ENCODE measurements around the gene CARD6.
A peak's percentile ranks its signal among the peaks of the same experiment; 100 is the strongest.
"Not testable (repeated sequence)": the region's sequence is repeated elsewhere in the genome, so short reads cannot be mapped to it uniquely, and the experiment has no call there.

CARD6 gene

GRCh38 chr5:40841068-40841805 is at the start of gene CARD6:
Gene CARD6 (plus strand): TSS chr5:40841367. CDS start chr5:40841383, 16 bp downstream.
- DNase-seq: no peak

- no peak for DNase-seq
Observed at GRCh38 chr5:40791715-40792139, 49.4 kb upstream of the CARD6 start.

- DNase-seq: not testable (repeated sequence)
Observed at GRCh38 chr5:40792691-40793090, 48.5 kb upstream of the CARD6 start.

- DNase-seq: not testable (repeated sequence)
Observed at GRCh38 chr5:40794340-40794739, 46.8 kb upstream of the CARD6 start.

GRCh38 chr5:40794877-40795276 is 46.3 kb upstream of the CARD6 start:
- not testable (repeated sequence) for DNase-seq

GRCh38 chr5:40796487-40796889 is 44.7 kb upstream of the CARD6 start:
- DNase-seq: no peak

GRCh38 chr5:40797273-40798011 is 43.7 kb upstream of the CARD6 start:
- peak; percentile 76 to 93 for DNase-seq

- DNase-seq: peak; percentile 92 to 96
Observed at GRCh38 chr5:40798012-40798800, 43.0 kb upstream of the CARD6 start, which contains the start of gene PRKAA1. Gene PRKAA1 (minus strand): TSS chr5:40798374. CDS start chr5:40798189, 185 bp downstream.

GRCh38 chr5:40798801-40799210 is 42.4 kb upstream of the CARD6 start:
- DNase-seq: no peak

GRCh38 chr5:40799258-40799657 is 41.9 kb upstream of the CARD6 start:
- DNase-seq: no peak

- DNase-seq: peak in 1 of 2 experiments; percentile 15
Observed at GRCh38 chr5:40801771-40802562, 39.2 kb upstream of the CARD6 start.

GRCh38 chr5:40812125-40812524 is 29.0 kb upstream of the CARD6 start:
- DNase-seq: no peak

- no peak for DNase-seq
Observed at GRCh38 chr5:40813698-40814281, 27.4 kb upstream of the CARD6 start.

GRCh38 chr5:40823459-40823858 is 17.7 kb upstream of the CARD6 start:
- DNase-seq: no peak

GRCh38 chr5:40825461-40826043 is 15.6 kb upstream of the CARD6 start:
- DNase-seq: not testable (repeated sequence)

- DNase-seq: no peak
Observed at GRCh38 chr5:40826489-40827187, 14.5 kb upstream of the CARD6 start.

GRCh38 chr5:40827188-40827977 is 13.8 kb upstream of the CARD6 start:
- DNase-seq: no peak

GRCh38 chr5:40828021-40828631 is 13.0 kb upstream of the CARD6 start:
- DNase-seq: no peak
